ENCODE results near the gene UGT1A8.

The UGT1A8 gene

DNA sequence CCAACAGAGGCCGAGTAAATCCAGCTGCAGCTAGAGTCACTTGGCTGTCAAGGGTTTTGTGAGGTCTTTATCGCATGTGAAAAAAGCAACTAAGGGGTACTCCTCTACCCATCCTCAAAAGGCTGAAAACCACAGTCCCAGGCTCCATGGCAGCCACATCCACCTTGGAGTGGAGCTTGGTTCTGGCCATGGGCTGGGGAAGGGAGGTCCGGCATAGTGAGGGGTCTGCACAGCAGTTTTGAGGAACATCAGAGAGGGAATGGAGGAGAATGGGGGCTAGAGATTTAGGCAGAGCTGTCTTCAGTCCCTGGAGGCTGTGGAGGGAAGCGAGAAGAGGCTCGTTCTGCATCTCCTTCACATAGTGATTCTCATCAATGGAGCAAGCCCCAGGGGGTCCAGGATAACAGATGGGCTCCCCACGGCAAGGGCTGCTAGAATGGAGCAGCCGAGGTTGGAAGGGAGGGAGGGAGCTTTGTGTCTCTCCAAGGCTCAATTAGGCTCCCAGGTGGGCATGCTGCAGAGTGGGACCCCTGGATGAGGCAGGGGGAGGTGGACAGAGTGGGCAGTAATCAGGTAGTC, 181.7 kb downstream of the UGT1A8 start:
- no peak overlapping the region for H3K4me3 Mint-ChIP-seq
- no peak overlapping the region for H3K27ac Mint-ChIP-seq
- no peaks in the 10 kb centered on the region for H3K36me3 Mint-ChIP-seq (ENCODE audit: low read depth)
- H3K4me1 Mint-ChIP-seq (ENCODE audit: low read depth) = no peaks in the 10 kb centered on the region
- peaks cover under 1% of the 10 kb centered on the region for H3K27me3 Mint-ChIP-seq
- peaks cover 5% of the 10 kb centered on the region for H3K9me3 Mint-ChIP-seq

DNA sequence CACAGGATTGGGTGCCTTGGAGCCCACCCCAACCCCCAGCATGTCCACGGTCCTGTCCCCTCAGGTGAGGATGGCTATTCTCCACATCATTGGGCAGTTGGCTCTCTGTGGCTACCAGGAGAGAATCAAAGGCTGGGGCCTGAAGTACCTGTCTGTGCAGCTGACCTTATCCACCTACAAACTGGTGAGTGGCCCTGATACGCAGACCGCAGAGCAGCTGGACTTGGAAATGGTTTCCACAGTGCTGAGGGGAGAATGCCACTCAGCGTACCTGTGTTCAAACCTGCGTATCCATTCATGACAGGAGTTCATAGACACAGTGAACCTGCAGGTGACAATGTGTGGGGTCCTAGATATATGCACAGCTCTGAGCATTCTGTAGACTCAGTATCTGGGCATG, 182.3 kb downstream of the UGT1A8 start:
- peaks cover 3% of the 10 kb centered on the region for H3K27me3 Mint-ChIP-seq
- H3K36me3 Mint-ChIP-seq (ENCODE audit: low read depth) = no peaks in the 10 kb centered on the region
- H3K27ac Mint-ChIP-seq = no peak overlapping the region
- no peak overlapping the region for H3K4me3 Mint-ChIP-seq
- H3K4me1 Mint-ChIP-seq (ENCODE audit: low read depth) = no peaks in the 10 kb centered on the region
- peaks cover 5% of the 10 kb centered on the region for H3K9me3 Mint-ChIP-seq

DNA sequence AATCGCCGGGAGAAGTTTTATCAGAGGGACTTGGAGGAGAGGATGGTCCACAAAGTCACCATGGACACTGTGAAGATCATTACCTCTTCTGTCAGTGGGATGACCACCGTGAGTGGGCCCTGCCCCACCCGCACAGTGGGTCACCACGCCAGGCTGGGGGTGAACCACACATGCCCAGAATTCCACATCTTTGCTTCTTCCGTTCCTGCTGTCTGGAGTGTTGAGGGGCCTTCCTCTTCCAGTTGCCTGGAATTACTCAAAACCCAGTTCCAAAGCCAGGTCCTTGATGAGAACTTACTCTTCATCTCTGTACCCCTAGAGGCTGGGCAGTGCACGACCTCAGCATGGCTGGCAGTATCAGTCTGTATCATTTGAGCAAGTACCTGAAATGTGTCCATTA, 182.8 kb downstream of the UGT1A8 start:
- no peak overlapping the region for H3K4me3 Mint-ChIP-seq
- H3K4me1 Mint-ChIP-seq (ENCODE audit: low read depth) = no peaks in the 10 kb centered on the region
- H3K27me3 Mint-ChIP-seq = peaks cover 3% of the 10 kb centered on the region
- H3K36me3 Mint-ChIP-seq (ENCODE audit: low read depth) = no peaks in the 10 kb centered on the region
- H3K9me3 Mint-ChIP-seq = peaks cover 5% of the 10 kb centered on the region
- no peak overlapping the region for H3K27ac Mint-ChIP-seq

DNA sequence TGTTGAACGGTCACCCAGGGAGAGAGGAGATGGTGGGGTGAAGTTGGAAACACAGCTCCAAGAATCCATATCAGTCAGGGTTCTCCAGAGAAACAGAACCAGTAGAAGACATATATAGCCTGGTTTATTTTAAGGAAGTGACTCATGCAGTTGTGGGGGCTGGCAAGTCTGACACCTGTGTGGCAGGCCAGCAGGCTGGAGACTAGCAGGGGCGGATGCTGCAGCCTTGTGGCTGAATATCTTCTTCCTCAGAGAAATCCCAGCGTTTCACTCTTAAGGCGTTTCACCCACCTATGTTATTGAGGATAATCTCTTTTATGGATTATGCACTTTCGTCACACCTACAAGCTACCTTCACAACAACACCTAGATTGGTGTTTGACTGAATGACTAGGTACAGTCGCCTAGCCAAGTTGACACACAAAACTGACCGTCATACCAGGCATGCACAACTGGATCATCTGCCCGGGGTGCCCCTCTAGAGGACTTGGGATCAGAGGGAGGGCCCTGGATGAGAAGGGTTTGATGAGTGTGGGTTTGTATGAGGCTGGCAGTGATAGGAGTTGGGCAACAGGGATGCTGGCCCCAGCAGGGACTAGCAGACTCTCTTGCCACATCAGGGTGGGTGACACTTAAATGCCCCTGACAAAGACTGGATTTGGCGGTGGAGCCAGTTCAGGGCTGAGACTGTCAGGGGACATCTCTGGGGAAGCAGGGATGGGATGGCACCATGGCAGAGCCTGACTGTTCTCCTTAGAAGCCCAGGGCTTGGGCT, 184.1 kb downstream of the UGT1A8 start:
- no peak overlapping the region for H3K27ac Mint-ChIP-seq
- peaks cover 3% of the 10 kb centered on the region for H3K27me3 Mint-ChIP-seq

DNA sequence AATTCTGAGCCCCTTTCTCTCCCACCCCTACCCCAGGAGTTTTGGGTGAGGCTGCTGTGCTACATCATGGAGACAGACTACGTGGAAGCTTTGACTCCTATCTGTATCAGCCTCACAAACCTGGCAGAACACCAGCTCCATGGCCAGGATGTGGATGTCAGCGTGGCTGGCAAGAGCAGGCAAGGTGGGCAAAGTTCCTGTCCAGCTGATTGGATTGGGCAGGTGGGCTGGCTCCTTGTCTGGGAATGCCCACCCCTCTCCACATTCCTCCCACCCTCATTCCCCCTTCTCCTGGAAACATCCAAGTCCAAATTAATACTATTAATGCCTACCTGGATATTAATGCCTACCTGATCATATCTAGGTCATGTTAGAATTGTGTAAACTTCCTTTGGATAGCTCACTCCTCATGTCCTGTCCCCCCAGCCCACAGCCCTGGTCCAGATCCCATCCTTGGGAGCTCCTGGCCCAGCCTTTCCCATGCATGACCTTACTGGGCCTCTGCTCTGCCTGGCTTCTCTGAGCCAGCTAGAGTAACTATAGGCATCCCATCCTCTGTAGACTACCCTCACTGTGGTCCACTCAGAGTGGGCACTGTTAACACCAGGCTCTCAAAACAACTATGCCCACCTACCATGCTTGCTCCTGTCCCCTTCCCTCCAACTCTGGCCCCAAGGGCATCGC, 184.8 kb downstream of the UGT1A8 start:
- no peak overlapping the region for H3K27ac Mint-ChIP-seq
- no peak overlapping the region for H3K4me3 Mint-ChIP-seq
- H3K36me3 Mint-ChIP-seq (ENCODE audit: low read depth) = no peaks in the 10 kb centered on the region
- peaks cover 5% of the 10 kb centered on the region for H3K9me3 Mint-ChIP-seq
- no peaks in the 10 kb centered on the region for H3K4me1 Mint-ChIP-seq (ENCODE audit: low read depth)
- H3K27me3 Mint-ChIP-seq = peaks cover 3% of the 10 kb centered on the region

More for the DNA sequence above, 184.1 kb downstream of the UGT1A8 start:
- H3K36me3 Mint-ChIP-seq (ENCODE audit: low read depth) = no peaks in the 10 kb centered on the region
- no peak overlapping the region for H3K4me3 Mint-ChIP-seq
- H3K4me1 Mint-ChIP-seq (ENCODE audit: low read depth) = no peaks in the 10 kb centered on the region
- H3K9me3 Mint-ChIP-seq = peaks cover 5% of the 10 kb centered on the region

DNA sequence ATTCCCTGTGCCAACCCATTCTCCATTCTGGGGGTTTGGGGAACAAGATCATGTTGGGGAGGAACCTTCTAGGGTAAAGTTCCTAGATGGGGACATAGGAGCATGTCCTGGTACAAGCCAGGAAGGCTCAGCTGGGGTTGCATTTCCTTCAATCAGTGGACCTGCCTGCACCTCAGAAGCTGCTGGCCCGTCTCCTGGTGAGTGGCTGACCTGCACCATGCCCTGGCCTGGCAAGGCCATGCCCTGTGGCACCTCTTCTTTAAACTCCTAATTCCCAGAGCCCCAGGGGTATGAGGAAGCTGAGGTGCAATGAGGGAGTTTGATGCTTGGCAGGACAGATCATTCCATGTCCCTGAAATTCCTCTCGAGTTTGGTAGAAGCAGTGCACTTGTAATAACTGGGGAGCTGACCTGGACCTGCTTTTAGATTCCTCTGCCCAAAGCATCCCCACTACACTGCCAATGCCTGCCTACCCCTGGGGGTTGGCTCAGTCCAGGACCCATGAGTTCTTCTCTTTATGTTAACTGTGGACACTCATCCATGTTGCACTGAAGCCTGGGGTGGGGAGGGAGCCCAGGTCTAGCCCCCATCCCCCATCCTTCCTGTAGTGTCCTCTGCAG, 186.0 kb downstream of the UGT1A8 start:
- no peaks in the 10 kb centered on the region for H3K36me3 Mint-ChIP-seq (ENCODE audit: low read depth)
- no peak overlapping the region for H3K4me3 Mint-ChIP-seq
- peaks cover 3% of the 10 kb centered on the region for H3K27me3 Mint-ChIP-seq
- peaks cover 5% of the 10 kb centered on the region for H3K9me3 Mint-ChIP-seq
- no peak overlapping the region for H3K27ac Mint-ChIP-seq
- H3K4me1 Mint-ChIP-seq (ENCODE audit: low read depth) = no peaks in the 10 kb centered on the region

DNA sequence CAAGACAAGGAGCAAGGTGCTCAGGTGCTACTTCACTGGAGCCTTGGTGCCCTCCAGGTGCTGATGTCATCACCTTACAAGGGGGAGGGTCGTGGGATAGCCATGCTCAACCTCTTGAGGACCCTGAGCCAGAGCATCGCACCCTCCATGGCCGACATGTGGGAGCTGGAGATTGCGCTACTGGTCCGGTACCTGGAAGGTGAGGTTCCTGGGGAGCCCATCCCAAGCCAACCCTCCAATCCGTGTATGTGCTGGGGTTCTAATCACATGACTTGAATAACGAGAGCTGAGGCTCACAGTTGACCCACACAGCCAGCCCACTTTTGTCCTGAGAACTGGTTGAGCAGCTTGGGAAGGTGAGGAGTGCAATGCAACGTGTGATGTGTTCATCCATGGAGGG, 186.6 kb downstream of the UGT1A8 start:
- no peaks in the 10 kb centered on the region for H3K4me1 Mint-ChIP-seq (ENCODE audit: low read depth)
- H3K9me3 Mint-ChIP-seq = peaks cover 5% of the 10 kb centered on the region
- no peak overlapping the region for H3K27ac Mint-ChIP-seq
- peaks cover 3% of the 10 kb centered on the region for H3K27me3 Mint-ChIP-seq
- H3K36me3 Mint-ChIP-seq (ENCODE audit: low read depth) = no peaks in the 10 kb centered on the region
- H3K4me3 Mint-ChIP-seq = no peak overlapping the region

DNA sequence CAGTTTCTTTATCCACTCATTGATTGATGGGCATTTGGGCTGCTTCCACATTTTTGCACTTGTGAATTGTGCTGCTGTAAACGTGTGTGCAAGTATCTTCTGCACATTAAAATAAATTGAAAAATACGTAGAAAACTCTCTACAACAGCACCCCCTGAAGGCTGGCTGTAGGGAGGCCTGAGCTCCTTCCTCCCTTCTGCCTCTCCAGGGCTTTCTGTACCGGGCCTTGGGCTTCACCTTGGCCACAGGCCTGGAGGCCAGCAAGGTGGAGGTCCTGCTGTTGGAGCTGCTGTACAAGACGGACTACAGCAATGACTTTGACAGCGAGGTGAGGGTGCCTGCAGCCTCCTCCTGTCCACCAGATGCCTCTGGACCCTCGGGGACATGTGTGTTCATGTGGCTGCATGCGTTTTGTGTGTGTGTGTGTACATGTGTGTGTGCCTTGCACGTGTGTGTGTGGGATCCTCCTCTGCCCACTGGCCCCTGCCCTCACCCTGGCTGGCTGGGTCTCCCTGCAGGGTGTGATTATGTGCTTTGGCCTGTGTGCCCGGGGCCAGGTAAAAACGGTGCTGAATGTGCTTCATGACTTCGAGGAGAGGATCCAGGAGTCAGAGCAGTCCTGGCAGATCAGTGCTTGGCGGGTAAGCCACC, 189.9 kb downstream of the UGT1A8 start:
- Mint-ChIP-seq H3K9me3 (no peaks in the 10 kb centered on the region), H3K27me3 (peaks cover 13% of the 10 kb centered on the region), H3K4me1 (ENCODE audit: low read depth) (no peaks in the 10 kb centered on the region), H3K36me3 (ENCODE audit: low read depth) (no peaks in the 10 kb centered on the region), H3K27ac (no peak overlapping the region), H3K4me3 (no peak overlapping the region)

DNA sequence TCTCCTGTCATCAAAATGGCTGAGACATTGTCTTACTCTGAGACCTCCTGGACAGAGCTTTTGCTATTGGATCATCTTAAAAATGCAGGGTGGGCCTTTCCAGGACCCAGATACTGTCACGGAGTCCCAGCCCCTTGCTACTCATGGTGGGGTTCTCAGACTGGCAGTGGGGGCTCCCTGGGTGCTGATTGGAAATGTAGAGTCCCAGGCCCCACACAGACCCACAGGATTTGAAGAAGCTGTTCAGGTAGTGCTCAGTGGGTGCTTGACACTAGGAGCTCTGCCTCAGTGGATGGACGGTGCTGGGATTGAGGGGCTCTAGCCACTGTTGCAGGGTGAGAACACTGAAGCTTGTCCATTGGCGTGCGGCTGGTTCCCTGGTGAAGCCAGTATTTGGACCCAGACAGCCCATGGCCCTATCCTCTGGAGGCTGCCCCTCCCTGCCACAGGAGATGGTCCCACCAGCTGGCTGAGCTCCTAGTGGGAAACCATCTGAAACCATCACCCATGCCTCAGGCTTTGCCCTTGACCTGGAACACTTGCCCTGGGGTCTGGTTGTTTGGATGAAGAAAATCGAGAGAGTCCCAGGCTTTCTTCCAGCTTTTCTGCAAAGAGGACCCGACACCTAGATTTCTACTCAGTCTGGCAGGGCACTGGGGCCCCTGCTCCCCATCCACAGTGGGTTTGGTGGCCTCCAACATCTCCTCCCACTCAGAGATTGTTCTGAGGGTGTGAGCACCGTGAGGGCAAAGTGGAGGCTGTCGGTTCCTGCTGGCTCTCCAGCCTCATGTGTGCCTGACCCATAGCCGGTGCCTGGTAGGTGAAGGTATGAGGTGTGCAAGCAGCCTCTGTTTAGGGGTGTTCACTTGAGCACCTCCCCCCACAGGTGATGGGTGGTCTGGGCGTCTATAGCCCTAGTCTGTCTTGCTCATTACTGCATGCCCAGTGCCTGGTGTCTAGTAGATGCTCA, 190.8 kb downstream of the UGT1A8 start:
- H3K4me3 Mint-ChIP-seq = no peak overlapping the region
- H3K27me3 Mint-ChIP-seq = peaks cover 13% of the 10 kb centered on the region
- H3K9me3 Mint-ChIP-seq = no peaks in the 10 kb centered on the region
- no peaks in the 10 kb centered on the region for H3K4me1 Mint-ChIP-seq (ENCODE audit: low read depth)
- H3K36me3 Mint-ChIP-seq (ENCODE audit: low read depth) = no peaks in the 10 kb centered on the region
- no peak overlapping the region for H3K27ac Mint-ChIP-seq

DNA sequence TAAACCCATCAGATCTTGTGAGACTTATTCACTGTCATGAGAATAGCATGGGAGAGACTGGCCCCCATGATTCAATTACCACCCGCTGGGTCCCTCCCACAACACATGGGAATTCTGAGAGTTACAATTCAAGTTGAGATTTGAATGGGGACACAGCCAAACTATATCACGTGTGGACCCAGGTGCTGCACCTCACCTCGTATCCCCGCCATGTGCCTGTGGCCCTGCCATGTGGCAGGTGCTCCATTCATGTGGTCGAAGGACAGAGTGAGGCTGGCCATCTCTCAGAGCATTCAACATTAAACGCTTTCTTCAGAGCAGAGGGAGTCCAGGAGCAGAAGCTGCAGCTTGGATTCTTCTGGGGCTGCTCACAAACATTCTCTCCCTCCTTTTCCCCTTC, 193.0 kb downstream of the UGT1A8 start:
- H3K36me3 Mint-ChIP-seq (ENCODE audit: low read depth) = no peaks in the 10 kb centered on the region
- no peak overlapping the region for H3K27ac Mint-ChIP-seq
- no peaks in the 10 kb centered on the region for H3K9me3 Mint-ChIP-seq
- H3K4me3 Mint-ChIP-seq = no peak overlapping the region
- peaks cover 9% of the 10 kb centered on the region for H3K27me3 Mint-ChIP-seq
- H3K4me1 Mint-ChIP-seq (ENCODE audit: low read depth) = no peaks in the 10 kb centered on the region

DNA sequence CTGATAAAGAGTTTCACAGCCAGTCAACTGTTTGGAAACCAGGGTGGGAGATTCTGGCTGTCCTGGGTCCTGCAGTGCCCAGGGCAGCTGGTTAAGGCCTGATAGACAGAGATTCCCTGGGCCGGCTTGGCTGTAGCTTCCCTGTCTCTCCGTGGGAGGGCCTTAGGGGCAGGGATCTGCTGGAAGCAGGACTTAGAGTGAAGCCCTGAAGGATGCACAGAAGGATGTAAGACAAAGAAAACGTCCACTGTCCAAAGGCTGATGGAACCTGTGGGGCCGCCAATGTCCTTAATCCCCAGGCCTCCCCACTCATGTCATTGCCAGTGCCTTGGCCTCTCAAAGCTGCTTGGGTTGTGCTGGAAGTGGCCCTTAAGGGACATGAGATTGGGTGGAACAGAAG, 193.7 kb downstream of the UGT1A8 start:
- no peaks in the 10 kb centered on the region for H3K4me1 Mint-ChIP-seq (ENCODE audit: low read depth)
- no peaks in the 10 kb centered on the region for H3K36me3 Mint-ChIP-seq (ENCODE audit: low read depth)
- no peak overlapping the region for H3K27ac Mint-ChIP-seq
- no peak overlapping the region for H3K4me3 Mint-ChIP-seq
- peaks cover 12% of the 10 kb centered on the region for H3K27me3 Mint-ChIP-seq
- H3K9me3 Mint-ChIP-seq = no peaks in the 10 kb centered on the region

DNA sequence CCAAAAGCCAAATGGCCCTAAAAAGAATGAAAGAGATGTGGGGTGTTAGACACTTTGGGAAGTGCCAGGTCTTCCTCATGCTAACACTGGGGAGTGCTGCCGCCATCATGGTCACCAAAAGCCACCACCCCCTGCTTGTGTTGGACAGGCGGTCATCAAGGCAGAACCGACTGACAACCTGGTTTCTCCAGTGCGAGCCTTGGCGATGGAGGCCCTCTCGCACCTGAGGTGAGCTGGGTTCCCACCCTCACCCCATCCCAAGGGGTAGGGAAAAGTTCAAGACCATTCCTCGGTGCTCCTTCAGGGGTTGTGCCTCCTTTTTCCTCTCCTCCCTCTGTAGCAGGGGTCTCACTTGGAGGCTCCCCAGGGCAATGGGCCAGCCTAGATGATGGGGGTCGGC, 194.3 kb downstream of the UGT1A8 start:
- H3K27me3 Mint-ChIP-seq = peaks cover 14% of the 10 kb centered on the region

DNA sequence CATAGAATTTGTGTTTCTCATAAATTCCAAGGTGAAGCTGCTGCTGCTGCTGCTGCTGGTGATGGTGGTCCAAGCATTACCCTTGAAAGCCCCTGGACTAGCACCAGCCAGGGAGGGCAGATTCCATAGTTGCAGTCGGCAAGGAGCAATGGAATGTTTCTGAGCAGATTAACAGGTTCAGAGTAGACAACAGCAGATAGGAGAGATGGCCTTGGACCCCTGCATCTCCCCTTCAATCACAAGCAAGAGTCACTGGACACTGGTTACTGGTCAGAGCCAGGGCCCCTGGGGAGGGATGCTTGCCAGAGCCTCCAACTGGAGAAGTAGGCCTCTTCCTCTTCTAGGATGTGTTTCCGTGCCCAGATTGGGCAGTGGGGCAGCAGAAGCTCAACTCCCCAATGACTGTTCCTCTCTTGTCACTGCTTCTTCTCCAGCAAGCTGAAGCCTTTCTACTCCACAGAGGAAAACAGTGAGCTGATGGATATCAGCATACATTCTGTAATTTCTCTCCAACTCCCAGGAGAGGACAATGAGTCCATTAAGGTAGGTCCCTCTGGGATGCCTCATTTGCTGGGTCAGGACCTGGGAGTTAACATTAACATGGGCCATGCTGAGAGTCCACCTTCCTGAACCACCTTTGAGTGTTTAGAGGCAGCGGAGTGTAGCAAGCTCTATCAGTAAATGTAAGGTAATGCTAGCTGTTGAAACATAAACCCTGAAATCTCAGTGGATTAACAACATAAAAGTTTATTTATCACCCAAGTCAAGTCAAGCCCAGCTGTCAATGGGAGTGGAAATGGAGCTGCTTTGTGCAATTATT, 196.0 kb downstream of the UGT1A8 start:
- Mint-ChIP-seq H3K27me3 (peaks cover 14% of the 10 kb centered on the region), H3K27ac (no peak overlapping the region), H3K36me3 (ENCODE audit: low read depth) (no peaks in the 10 kb centered on the region), H3K4me3 (no peak overlapping the region), H3K4me1 (ENCODE audit: low read depth) (no peaks in the 10 kb centered on the region), H3K9me3 (no peaks in the 10 kb centered on the region)

More for the DNA sequence above, 194.3 kb downstream of the UGT1A8 start:
- Mint-ChIP-seq H3K9me3 (no peaks in the 10 kb centered on the region), H3K4me1 (ENCODE audit: low read depth) (no peaks in the 10 kb centered on the region), H3K36me3 (ENCODE audit: low read depth) (no peaks in the 10 kb centered on the region), H3K27ac (no peak overlapping the region), H3K4me3 (no peak overlapping the region)

Measured in stimulated activated naive CD8-positive, alpha-beta T cell treated with anti-CD3 and anti-CD28 coated beads, Interleukin-15, Interleukin-2, amounts not matched to agents 100 ng/mL and 50 ng/mL, for 24 hours (primary cell).